HG02642 (cell line): ENCODE results near the gene ITK.

Experiments used
- ATAC-seq: cut with Tn5 transposase; IDR thresholded peaks from one replicate; pipeline ENCODE4 v1.9.1; 2021; ENCODE audit warnings: mild to moderate bottlenecking; ENCODE audit not compliant: unreplicated experiment, poor library complexity

Gene ITK

DNA sequence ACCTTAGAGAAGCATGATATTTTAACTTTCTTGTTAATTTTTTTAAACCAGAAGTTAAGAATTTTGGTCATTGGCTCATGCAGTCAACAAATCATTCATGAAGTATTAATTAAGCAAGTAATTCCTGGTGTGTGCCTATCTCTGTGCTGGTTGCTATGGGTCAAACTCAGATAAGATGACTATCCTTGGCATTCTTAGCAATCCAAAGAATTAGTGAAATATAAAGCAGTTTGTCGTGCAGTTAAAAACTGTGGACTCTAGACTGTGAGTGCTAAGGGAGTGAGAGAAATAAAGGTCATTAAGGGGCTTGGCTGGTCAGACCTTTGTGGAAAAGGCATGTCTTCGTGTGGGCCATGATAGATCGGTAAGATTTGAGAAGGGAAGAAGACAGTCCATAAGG is 90.1 kb downstream of the ITK start:
- no peak for ATAC-seq

DNA sequence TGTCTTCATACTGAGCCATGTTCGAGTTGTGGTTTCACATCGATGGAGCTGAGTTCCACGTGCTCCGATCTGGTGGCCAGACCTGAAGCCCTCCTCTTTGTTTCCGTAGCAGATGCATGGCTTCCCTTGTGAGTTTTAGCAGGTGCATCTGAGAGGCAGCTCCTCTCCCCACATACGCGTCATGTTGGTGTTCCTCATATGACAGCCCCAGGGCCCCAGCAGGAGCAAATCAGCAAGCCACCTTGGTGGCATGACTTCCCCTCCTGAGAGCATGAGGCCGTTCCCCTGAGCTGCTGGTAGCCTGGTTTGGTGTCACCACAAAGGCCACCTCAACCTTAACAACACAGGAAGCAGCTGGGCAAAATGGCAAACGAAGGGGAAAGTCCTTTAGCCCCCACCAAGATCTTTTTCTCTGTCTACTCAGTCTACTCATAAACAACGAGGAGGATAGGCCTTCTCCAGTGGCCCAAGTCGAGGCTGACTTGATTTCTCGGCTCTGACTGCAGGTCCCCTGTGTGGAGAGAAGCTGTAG is 91.2 kb downstream of the ITK start:
- peak; percentile 89 for ATAC-seq

DNA sequence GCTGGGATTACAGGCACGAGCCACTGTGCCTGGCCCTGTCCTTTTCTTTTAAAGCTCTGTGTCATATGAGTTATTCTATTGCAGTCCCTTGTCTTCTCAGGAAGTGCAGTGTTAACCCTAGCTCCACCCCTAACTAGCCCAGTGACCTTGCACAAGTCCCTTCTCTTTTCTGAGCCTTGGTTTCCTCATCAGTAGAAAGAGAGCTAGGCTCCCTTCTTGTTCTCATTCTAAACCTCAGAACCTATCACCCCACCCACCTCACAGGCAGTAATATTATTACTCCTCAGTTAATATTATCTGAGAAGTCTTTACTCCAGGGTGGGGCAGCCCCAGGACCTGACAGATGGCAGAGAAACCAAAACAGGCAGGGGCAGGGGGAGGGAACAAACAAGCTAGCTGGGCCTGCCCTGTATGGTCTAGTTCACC is 92.5 kb downstream of the ITK start:
- peak; percentile 47 for ATAC-seq

DNA sequence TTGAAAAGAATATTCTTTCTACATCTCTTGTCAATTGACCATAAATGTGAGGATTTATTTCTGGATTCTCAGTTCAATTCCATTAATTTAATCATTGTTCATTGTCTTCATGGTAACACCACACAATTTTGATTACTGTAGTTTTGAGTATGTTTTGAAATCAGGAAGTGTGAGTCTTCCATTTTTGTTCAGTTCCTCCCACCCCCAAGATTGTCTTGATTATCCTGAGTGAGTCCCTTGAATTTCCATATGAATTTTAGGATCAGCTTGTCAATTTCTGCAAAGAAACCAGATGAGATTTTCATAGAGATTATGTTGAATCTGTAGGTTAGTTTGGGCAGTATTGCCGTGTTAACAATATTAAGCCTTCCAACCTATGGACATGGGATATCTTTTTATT is 94.8 kb downstream of the ITK start:
- ATAC-seq, result no peak

DNA sequence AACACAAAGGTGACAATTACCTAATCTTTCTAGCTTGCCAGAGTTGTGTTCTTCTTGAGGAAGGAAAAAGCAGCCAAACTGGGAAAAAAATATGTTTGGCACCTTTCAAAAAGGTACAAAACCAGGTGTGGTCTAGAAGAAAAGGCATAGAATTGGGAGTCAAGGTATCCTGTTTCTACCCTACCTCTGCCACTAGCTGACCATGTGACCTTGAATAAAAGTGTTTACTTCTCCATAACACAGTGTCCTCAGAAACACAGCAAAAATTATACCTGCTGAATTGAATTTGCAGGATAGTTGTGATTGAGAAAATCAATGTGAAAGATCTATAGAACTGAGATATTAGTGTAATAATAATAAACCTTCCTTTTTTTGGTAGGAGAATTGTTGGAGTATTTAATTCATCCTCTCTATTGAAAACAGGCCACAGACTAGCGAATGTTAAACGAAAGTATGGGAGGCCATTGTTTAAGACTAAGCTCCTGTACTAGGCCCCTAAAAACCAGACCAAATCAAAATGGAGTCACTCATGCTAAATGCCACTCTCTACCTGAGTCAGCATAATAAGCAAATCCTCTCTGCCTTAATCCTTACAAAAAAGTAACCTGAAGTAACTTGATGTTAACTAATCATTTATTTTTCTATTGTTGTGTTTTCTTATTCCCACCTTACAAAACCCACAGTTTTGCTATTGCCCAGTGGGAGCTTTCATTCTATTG is 97.8 kb downstream of the ITK start:
- ATAC-seq, result no peak

DNA sequence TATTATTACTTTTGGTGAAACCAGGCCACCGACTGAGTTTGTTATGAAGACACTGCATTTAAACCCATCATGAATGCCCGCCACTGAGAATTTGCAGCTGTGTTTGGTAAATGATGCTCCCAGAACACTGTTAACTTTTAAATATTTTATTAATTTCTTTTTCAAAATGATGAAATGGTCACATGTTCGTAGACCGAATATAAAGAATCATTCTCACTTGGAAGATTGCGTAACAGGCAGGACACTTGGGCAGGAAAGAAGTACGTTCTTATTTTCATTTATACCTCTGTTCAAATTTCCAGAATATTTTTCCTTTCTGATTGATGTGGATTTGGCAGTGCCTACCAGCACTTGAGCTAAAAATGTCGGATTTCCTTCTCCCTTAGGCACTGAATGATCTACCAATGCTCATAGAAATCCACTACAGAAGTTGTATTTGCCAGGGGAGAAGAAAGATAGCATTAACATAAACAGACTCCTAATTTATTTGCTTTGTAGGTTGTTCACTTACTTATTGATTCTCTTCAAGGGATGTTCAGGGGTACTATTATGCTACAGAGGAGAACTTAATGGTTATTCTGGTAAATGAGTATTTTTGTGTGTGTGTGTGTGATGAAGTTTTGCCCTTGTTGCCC is 99.1 kb downstream of the ITK start:
- ATAC-seq, result no peak

DNA sequence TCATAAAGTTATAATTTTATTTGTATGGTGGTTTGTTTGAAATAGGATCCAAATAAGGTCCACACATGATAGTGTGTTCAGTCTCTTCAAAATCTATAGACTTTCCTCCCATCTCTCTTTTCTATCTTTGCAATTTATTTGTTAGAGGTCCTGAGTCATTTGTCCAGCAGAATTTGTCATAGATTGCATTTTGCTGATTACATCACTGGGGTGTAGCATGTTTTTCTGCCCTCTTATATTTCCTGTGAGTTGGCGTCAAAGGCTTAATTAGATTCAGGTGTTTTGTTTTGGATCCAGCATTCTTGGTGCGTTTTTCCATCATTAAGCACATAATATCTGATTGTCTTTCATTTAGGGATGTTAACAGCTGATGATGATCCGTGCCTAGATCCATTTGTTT is 100.3 kb downstream of the ITK start:
- no peak for ATAC-seq

DNA sequence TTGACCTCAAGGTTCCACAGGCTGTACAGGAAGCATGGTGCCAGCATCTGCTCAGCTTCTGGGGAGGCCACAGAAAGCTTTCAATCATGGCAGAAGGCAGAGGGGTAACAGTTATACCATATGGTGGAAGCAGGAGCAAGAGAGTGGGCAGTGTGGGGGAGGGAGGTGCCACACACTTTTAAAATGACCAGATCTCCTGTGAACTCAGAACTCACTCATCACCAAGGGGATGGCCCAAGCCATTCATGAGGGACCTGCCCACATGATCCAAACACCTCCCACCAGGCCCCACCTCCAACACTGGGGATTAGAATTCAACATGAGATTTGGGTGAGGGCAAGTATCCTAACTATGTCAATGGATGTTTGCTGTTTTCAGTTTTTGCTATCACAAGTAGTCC is 101.5 kb downstream of the ITK start:
- no peak for ATAC-seq

DNA sequence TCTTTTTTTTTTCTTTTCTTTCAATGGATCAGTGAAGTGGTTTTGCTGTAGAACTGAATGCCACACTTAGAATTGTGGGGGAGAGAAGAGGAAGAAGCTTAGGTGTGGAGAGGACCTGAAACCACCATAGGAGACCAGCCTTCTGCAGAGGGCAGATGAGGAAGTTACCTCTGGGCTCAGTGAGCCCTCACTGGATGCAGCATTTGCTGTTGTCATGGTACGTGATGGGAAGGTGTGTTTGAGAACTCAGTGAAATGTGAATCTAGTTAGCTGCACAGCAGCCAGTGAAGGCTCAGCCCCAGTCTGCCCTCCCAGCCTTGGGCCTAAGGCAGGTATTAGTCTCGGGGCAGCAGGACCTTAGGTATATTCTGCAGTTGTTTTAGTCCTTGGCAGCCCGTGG is 102.8 kb downstream of the ITK start:
- ATAC-seq, result peak; percentile 99

DNA sequence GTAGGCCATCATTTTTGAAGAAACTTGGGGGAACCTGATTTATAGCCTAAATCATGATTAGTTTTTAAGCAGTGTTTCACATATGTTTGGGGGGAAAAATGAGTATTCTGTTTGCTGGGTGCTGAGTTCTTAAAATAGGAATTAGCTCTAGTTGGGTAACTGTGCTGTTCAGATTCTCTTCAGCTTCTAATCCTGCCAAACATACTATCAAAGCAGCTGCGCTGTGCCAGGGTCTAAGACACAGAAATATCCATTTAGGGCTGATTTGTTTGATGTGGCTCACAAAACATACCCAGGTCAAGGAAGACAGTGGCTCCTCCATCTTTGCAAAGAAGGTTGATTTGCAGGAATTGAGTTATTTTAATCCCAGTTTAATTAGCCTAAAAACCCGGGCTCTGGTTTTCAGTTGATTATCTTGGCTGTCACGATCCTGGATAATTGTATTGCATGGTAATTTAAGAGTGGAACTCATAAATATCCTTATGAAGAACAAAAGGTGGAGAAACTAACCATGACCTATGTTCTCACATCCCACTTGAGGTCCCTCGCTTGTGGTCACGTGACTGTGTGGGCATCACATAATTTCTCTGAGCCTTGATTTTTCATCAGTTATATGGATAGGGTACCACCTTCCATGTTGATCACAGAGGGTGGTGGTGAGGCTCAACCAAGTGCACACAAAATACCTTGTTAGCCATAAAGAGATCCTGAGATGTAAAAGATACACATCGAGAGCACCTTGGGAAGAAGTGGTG is 104.0 kb downstream of the ITK start:
- ATAC-seq, result no peak

DNA sequence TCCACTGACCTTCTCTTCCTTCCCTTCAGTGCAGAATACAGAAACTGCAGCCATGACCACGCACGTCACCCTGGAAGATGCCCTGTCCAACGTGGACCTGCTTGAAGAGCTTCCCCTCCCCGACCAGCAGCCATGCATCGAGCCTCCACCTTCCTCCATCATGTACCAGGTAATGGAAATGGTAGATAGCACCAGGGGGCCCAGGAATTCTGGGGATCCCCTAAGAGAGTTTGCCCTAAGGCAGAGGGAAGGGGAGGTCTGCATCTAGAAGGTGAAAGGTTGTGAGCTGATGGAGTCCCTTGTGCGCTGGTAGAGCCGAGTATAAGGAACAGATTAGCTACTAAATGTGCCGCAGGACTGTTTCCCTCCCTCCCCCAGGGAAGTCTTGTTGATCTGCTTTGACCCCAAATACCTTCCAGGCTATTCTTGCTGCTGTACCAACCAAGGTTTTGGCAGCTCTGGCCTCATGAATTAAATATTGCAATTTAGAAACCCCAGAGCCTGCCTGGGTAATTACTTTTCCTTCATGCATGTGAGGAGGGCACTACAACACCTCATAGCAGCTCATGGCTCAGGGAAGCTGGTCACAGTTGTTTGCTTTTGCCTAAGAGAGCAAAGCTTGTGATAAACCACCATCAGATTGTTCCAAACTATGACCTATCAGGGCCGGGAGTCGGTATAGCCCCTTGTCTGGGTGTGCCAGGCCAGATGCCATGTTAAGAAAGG is 104.8 kb downstream of the ITK start:
- no peak for ATAC-seq

DNA sequence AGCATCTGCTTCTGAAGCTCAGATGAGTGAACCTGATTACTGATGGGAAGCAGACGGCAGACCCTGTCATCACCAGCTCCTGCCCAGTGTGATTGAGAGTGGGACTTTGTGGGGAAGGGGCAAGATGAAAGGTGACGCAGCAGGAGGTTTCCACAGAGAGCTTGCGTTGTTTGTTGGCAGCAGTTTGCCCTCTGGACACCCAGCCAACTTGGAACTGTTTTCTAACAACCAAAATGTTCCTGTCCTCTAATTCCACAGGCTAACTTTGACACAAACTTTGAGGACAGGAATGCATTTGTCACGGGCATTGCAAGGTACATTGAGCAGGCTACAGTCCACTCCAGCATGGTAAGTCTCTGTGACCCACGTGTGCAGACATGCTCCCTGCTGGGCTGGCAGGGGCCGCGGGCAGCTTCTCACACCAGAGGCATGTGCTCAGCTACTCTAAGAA is 106.1 kb downstream of the ITK start:
- no peak for ATAC-seq

DNA sequence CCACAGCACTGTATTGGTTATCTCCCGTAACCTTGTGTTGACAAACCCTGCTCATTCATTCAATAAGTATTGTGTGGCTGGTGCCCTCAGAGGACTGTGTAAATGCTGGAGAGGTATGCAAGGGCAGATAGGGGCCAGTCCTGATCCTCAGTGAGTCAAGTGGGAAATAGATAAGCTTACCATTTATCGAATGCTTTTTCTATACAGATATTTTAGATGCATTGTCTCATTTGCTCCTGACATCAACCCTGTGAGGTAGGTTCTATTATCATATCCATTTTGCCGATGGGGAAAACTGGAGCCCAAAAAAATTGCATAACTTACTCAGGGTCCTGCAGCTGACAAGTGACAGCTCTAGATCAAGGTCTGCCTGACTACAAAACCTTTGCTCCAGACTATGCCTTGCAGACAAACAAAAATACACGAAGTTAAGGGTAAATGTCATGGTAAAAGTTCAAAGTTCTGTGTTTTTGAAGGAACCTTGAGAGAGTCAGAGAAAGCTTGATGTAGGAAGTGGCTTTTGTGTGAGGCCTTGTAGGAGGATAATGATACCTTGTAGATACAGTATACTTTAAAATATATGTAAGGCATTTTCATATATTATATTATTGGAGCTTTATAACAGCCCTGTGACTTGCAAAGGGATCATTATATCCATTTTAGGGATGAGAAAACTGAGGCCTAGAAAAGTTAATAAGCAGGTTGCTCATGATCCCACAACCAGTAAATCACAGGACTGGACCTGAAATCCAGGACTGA is 107.9 kb downstream of the ITK start:
- no peak for ATAC-seq

DNA sequence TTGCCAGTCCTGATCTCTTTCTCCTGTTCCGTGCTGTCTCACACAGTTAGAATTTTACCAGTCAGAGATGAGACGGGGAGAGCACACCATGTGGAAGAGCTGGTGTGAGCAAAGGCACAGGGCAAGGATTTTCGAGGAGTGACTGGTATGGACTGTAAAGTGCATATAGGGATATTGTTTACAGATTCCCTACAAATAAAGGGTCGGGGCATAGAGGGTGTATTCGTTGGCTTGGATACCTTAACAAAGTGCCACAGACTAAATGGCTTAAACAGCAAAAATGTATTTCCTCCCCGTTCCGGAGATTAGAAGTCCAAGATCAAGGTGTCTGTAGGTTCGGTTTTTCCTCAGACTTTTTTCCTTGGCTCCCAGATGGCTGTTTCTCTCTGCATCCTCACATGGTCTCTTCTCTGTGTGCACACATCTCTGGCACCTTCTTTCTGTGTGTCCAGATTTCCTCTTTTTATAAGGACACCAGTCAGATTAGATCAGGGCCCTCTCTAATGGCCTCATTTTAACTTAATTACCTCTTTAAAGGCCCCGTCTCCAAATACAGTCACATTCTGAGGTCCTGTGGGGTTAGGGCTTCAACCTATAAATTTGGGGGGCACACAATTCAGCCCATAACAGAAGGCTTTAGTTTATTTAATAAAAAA is 108.7 kb downstream of the ITK start:
- no peak for ATAC-seq

DNA sequence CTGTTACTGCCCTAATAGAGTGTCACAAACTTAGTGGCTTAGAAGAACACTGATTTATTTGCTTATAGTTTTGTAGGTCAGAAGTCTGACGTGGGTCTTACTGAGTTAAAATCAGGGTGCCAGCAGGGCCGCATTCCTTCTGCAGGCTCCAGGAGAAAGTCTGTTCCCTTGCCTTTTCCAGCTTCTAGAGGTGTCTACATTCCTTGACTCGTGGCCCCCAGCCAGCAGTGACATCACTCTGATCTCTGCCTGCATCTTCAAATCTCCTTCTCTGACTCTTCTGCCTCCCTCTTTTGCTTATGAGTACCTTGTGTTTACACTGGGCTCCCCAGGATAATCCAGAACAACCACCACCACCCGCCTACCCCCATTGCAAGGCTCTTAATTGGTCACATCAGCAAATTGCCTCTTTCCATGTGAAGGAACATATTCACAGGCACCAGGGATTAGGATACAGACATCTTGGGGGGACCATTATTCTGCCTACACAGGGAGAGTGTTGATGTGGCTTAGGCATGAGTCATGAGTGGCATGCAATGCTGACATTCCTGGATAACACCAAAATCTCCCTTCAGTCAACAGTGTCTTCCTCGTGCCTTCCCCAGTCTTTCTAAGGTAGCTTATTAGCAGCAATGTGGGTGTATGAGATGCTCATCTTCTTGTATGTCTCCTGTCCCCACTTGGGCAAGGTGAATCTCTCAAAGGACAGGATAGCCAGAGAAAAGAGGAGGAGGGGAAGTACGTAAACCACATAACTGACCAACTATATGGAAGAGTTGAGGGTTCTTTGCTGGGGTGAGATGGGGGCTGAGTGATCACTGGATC is 109.7 kb downstream of the ITK start:
- no peak for ATAC-seq

DNA sequence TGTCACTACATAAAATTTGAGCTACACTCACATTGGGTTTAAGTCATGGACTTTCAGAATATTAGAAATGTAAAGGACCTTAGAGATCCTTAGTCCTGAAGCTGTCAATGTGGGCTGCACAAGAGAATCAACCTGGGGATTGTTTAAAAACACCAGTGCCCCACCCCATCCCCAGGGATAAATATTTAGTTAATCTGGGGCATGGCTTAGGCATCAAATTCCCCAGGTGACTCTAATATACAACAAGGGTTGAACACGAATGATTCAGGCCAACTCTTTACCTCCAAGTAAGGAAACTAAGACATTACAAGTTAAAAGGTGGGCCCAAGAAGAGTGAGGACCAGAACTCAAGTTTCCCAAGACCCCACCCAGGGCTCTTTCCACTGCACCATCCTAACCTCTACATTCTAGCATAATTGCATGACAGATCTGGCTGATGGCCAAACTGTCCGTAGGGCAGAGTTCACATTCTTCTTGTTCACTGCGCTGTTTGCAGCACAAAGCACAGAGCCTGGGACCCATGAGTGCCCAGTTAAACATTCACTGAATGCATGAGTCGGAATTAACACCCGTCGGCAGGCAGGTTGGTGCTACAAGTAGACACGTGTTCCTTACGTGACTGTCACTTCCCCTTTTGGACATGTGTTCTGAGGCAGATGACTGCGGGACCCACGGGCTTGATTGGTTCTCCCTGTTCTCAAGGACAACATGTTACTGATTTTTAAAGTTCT is 110.5 kb downstream of the ITK start:
- ATAC-seq, result peak; percentile 89

DNA sequence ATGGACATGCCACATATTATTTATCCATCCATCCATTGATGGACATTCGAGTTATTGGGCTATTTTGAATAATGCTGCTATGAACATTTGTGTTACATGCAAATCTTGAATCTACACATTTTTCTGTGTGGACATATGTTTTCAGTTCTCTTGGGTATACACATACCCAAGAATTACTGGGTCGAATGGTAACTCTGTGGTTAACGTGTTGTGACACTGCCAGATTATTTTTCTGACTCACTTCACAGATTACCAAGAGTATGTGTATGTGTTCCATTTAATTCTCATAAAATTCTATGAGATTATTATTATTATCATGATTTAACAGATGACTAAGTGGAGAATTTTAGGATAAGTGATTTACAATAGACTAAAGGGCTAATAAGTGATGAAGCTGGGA is 112.0 kb downstream of the ITK start:
- no peak for ATAC-seq
